ENCODE results near the gene CD300LF. TPM values are rescaled to one million over a fixed set of nuclear protein-coding genes. Genes with fewer than 3 reads are reported as not detected.

Gene CD300LF
- polyA plus RNA-seq, 1 donor (not counting 4 experiments of a cell fraction or from before 2014, with no cell fraction given) = not detected

- Histone ChIP-seq H3K4me1 (ENCODE audit: control insufficient read depth, extremely low read depth, insufficient read depth, low read length) (no peaks in the 10 kb centered on the region), H3K9me1 (ENCODE audit: control insufficient read depth, extremely low read depth, insufficient read depth, low read length) (no peaks in the 10 kb centered on the region), H3K36me3 (ENCODE audit: control insufficient read depth in 2 of 2, extremely low read depth in 1 of 2, insufficient read depth in 2 of 2, low read length in 2 of 2) (no peaks in the 10 kb centered on the region), H3K9ac (ENCODE audit: control insufficient read depth, extremely low read depth, insufficient read depth, low read length) (no peak overlapping the region), H3K9me3 (ENCODE audit: control insufficient read depth, low read depth, low read length) (no peaks in the 10 kb centered on the region), H4K20me1 (ENCODE audit: control insufficient read depth, extremely low read depth, insufficient read depth, low read length) (no peaks in the 10 kb centered on the region), H3K27me3 (ENCODE audit: control insufficient read depth, extremely low read depth, insufficient read depth, low read length) (peaks cover 3% of the 10 kb centered on the region), H3K79me2 (ENCODE audit: control insufficient read depth, insufficient read depth, low read length) (no peaks in the 10 kb centered on the region), H3K4me2 (ENCODE audit: control insufficient read depth, extremely low read depth, insufficient read depth, low read depth, low read length) (no peak overlapping the region), H2AFZ (ENCODE audit: control insufficient read depth, low read length) (no peak overlapping the region), H3K4me3 (ENCODE audit: control insufficient read depth in 2 of 3, extremely low read depth in 1 of 3, insufficient read depth in 2 of 3, low read depth in 1 of 3, low read length in 3 of 3) (no peak overlapping the region), H3K27ac (ENCODE audit: control insufficient read depth, insufficient read depth, low read length) (no peak overlapping the region)
- TF ChIP-seq EZH2 (IDR thresholded peaks at IDR 0.05; ENCODE audit: low read length) (no peak), CTCF (optimal IDR thresholded peaks at IDR 0.05 in 1 of 3, IDR thresholded peaks at IDR 0.05 in 1 of 3, conservative IDR thresholded peaks at IDR 0.05 in 1 of 3; ENCODE audit: extremely low read depth in 1 of 3, insufficient read depth in 2 of 3, low read length in 3 of 3) (no peak)
- dilution Hi-C loops (cut with MboI; ENCODE audit: extremely low pct_ligation_motif_present, low sequenced_read_pairs) = no loop called here
- FAIRE-seq = no peak
- no peak for DNase-seq (ENCODE audit: low read depth, low spot score)
These were observed 32.5 kb downstream of the CD300LF start for GRCh38 chr17:74680213-74680612.

- H2AFZ ChIP-seq (ENCODE audit: control insufficient read depth, low read length) = no peak overlapping the region
- no peak overlapping the region for H3K4me3 ChIP-seq (ENCODE audit: control insufficient read depth in 2 of 3, extremely low read depth in 1 of 3, insufficient read depth in 2 of 3, low read depth in 1 of 3, low read length in 3 of 3)
- H3K4me1 ChIP-seq (ENCODE audit: control insufficient read depth, extremely low read depth, insufficient read depth, low read length) = no peaks in the 10 kb centered on the region
- FAIRE-seq = no peak
- DNase-seq (ENCODE audit: low read depth, low spot score) = no peak
- no peaks in the 10 kb centered on the region for H3K9me1 ChIP-seq (ENCODE audit: control insufficient read depth, extremely low read depth, insufficient read depth, low read length)
- dilution Hi-C loops (cut with MboI; ENCODE audit: extremely low pct_ligation_motif_present, low sequenced_read_pairs) = no loop called here
- H3K36me3 ChIP-seq (ENCODE audit: control insufficient read depth in 2 of 2, extremely low read depth in 1 of 2, insufficient read depth in 2 of 2, low read length in 2 of 2) = no peaks in the 10 kb centered on the region
- H3K4me2 ChIP-seq (ENCODE audit: control insufficient read depth, extremely low read depth, insufficient read depth, low read depth, low read length) = no peak overlapping the region
- no peaks in the 10 kb centered on the region for H3K79me2 ChIP-seq (ENCODE audit: control insufficient read depth, insufficient read depth, low read length)
- no peaks in the 10 kb centered on the region for H4K20me1 ChIP-seq (ENCODE audit: control insufficient read depth, extremely low read depth, insufficient read depth, low read length)
- no peak overlapping the region for H3K9ac ChIP-seq (ENCODE audit: control insufficient read depth, extremely low read depth, insufficient read depth, low read length)
- H3K27ac ChIP-seq (ENCODE audit: control insufficient read depth, insufficient read depth, low read length) = no peak overlapping the region
- no peaks in the 10 kb centered on the region for H3K9me3 ChIP-seq (ENCODE audit: control insufficient read depth, low read depth, low read length)
- H3K27me3 ChIP-seq (ENCODE audit: control insufficient read depth, extremely low read depth, insufficient read depth, low read length) = peaks cover 3% of the 10 kb centered on the region
- no peak for TF ChIP-seq CTCF (optimal IDR thresholded peaks at IDR 0.05 in 1 of 3, IDR thresholded peaks at IDR 0.05 in 1 of 3, conservative IDR thresholded peaks at IDR 0.05 in 1 of 3; ENCODE audit: extremely low read depth in 1 of 3, insufficient read depth in 2 of 3, low read length in 3 of 3)
- TF ChIP-seq EZH2 (IDR thresholded peaks at IDR 0.05; ENCODE audit: low read length) = no peak
These were observed 33.3 kb downstream of the CD300LF start for GRCh38 chr17:74679374-74679773.

Data from keratinocyte (primary cell).